ENCODE data around the gene ANO6.

Gene ANO6

DNA sequence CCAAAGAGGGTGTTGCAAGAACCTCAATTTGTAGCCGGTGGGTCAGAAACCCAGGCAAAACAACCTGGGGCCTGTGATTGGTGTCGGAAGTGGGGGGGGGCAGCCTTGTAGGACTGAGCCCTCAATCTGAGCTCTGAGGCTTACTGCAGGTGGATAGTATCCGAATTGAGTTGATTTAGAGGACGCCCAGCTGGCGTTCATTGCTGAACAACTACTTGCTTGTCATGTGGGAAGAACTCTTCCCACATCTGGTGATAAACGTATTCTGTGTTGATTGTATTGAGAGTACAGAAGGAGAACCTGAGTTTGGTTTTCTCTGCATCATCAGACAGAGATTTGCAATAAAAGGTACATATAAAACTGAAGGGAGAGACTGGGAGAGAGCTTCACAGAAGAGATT lies 5.1 kb downstream of the ANO6 start:
- peaks cover 19% of the 10 kb centered on the region for H3K36me3 ChIP-seq
- H3K27ac ChIP-seq, result no peak overlapping the region
- H3K4me3 ChIP-seq, result no peak overlapping the region
- peaks cover 91% of the 10 kb centered on the region for H4K20me1 ChIP-seq
- H3K9me3 ChIP-seq, result no peaks in the 10 kb centered on the region
- H3K4me1 ChIP-seq, result peaks cover 34% of the 10 kb centered on the region
- no peak overlapping the region for H3K9ac ChIP-seq
- H3K27me3 ChIP-seq, result no peaks in the 10 kb centered on the region
- no peak for TF ChIP-seq Cebpa-rat (IDR thresholded peaks at IDR 0.05)
- no peak overlapping the region for H3K4me2 ChIP-seq

- Histone ChIP-seq H3K4me2 (no peak overlapping the region), H3K4me3 (no peak overlapping the region), H4K20me1 (peaks cover 90% of the 10 kb centered on the region), H3K36me3 (peaks cover 33% of the 10 kb centered on the region), H3K9me3 (no peaks in the 10 kb centered on the region), H3K27ac (no peak overlapping the region), H3K4me1 (peaks cover 17% of the 10 kb centered on the region), H3K9ac (no peak overlapping the region), H3K27me3 (no peaks in the 10 kb centered on the region)
- no peak for TF ChIP-seq Cebpa-rat (IDR thresholded peaks at IDR 0.05)
Measured at GRCh38 chr12:45223868-45224267, 8.0 kb downstream of the ANO6 start.

DNA sequence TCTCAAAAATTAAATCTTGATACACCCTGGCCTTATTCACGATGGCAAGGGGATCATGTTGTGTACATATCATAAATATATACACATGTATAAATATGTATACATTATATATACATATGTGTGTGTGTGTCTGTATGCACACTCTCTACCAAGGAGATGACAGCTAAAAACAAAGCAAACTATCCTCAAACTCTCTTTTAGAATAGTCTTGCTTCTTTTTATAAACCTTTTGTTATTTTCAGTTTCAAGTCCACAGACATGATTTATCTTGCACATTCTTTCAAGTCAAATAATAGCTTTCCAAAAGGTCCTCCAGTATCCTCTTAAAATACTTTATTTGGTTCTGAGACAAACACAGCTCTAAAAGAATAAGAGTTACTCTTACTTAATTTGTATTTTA lies 8.4 kb downstream of the ANO6 start:
- Histone ChIP-seq H3K36me3 (peaks cover 37% of the 10 kb centered on the region), H3K27ac (no peak overlapping the region), H3K9me3 (no peaks in the 10 kb centered on the region), H3K4me2 (no peak overlapping the region), H3K27me3 (no peaks in the 10 kb centered on the region), H3K4me3 (no peak overlapping the region), H4K20me1 (peaks cover 87% of the 10 kb centered on the region), H3K4me1 (peaks cover 12% of the 10 kb centered on the region), H3K9ac (no peak overlapping the region)
- TF ChIP-seq Cebpa-rat (IDR thresholded peaks at IDR 0.05), result no peak

DNA sequence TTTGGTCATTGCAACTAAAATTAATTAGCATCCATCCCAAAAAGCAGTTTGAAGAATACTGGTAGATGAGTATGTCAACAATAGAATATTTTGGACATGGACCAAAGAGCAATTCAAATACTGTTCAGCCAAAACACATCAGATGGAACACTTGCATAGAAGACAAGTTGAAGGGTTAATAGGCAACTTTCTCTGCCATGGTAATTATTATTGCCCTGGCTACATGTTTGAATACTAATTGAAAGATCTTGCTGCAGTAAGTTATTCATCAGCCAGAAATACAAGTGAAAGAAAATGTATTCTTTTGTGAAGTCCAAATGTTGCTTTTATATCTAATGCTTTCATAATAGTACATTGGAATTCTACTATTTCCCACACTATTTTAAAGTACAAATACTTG lies 10.1 kb downstream of the ANO6 start:
- peaks cover 70% of the 10 kb centered on the region for H4K20me1 ChIP-seq
- H3K27me3 ChIP-seq, result no peaks in the 10 kb centered on the region
- H3K36me3 ChIP-seq, result peaks cover 38% of the 10 kb centered on the region
- no peak overlapping the region for H3K9ac ChIP-seq
- no peak overlapping the region for H3K27ac ChIP-seq
- H3K9me3 ChIP-seq, result no peaks in the 10 kb centered on the region
- no peak for TF ChIP-seq Cebpa-rat (IDR thresholded peaks at IDR 0.05)
- H3K4me3 ChIP-seq, result no peak overlapping the region
- no peak overlapping the region for H3K4me2 ChIP-seq
- H3K4me1 ChIP-seq, result no peaks in the 10 kb centered on the region

DNA sequence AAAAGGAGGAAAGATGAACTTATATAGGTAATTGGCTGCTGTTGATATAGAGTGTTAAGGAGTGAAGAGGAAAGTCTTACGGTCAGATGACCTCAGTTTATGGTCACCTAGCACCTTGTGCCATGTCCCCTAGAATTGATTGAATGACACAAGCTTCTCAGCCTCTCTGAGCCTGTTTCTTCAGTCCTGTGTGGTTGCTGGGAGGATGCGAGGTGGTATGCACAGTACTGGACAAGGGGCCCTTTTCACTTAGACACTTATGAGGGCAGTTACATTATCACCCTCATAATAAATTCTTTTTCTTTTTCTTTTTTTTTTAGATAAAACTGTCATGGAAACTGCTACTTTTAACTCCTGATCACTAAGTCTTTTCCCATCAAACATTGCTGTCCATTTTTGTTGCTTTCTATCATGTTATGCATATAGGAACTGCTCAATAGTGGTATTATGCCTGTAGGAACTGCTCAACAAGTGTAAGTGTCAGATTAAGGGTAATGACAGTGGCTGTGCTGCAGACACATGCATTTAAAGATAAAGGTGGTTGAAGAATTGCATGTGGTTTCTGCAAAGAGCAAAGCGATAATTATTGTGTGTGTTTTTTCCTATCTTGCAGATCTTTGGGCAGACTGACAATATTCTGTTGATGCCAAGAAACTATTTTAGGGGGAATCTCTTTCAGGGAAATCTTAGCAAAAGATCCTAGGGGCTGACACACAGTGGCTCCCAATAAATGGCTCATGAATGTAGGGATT lies 11.6 kb downstream of the ANO6 start:
- Histone ChIP-seq H3K27me3 (no peaks in the 10 kb centered on the region), H3K27ac (no peak overlapping the region), H3K36me3 (peaks cover 33% of the 10 kb centered on the region), H4K20me1 (peaks cover 69% of the 10 kb centered on the region), H3K4me3 (no peak overlapping the region), H3K4me2 (no peak overlapping the region), H3K9ac (no peak overlapping the region), H3K4me1 (no peaks in the 10 kb centered on the region), H3K9me3 (no peaks in the 10 kb centered on the region)
- TF ChIP-seq Cebpa-rat (IDR thresholded peaks at IDR 0.05), result no peak

DNA sequence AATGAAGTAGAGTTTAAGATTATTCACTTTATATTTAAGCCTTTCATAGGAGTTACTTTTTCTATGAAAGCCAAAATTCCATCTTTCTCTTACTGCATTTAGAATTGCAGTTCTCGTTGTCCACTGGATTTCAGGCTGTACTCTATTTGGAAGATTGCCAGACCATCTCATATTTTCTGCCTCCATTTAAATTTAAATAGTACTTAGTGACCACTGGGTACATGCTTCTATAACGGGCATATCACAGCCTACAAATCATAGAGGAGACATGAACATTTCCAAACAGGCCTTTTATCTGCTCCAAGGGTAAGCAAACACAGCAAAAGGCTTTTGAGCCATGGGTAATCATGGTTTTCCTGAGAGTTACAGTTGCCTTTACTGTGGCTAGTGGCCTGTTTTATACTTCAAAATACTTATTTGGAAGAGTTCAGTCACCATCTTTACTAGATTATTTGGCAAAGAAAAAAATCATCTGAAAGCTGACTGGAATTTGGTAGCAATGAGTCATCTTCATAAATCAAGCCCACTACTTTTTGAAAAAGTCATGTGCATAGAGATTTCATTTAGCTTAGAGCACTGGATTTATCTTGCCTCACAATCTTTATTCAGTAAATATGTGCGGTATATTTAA lies 15.7 kb downstream of the ANO6 start:
- H3K9me3 ChIP-seq, result peaks cover 3% of the 10 kb centered on the region; the same call in 1 of the 2 replicates
- no peak overlapping the region for H3K9ac ChIP-seq
- no peak overlapping the region for H3K4me3 ChIP-seq
- peaks cover 72% of the 10 kb centered on the region for H4K20me1 ChIP-seq
- H3K4me2 ChIP-seq, result no peak overlapping the region
- H3K36me3 ChIP-seq, result peaks cover 43% of the 10 kb centered on the region
- H3K27me3 ChIP-seq, result no peaks in the 10 kb centered on the region
- H3K27ac ChIP-seq, result no peak overlapping the region
- no peaks in the 10 kb centered on the region for H3K4me1 ChIP-seq
- TF ChIP-seq Cebpa-rat (IDR thresholded peaks at IDR 0.05), result no peak

GRCh38 chr12:45232146-45232755 lies 16.4 kb downstream of the ANO6 start:
- Histone ChIP-seq H3K9me3 (peaks cover 3% of the 10 kb centered on the region; the same call in 1 of the 2 replicates), H3K27me3 (no peaks in the 10 kb centered on the region), H3K36me3 (peaks cover 43% of the 10 kb centered on the region), H3K4me1 (no peaks in the 10 kb centered on the region), H3K9ac (no peak overlapping the region), H3K4me3 (no peak overlapping the region), H3K4me2 (no peak overlapping the region), H3K27ac (no peak overlapping the region), H4K20me1 (peaks cover 66% of the 10 kb centered on the region)
- TF ChIP-seq Cebpa-rat (IDR thresholded peaks at IDR 0.05), result no peak

DNA sequence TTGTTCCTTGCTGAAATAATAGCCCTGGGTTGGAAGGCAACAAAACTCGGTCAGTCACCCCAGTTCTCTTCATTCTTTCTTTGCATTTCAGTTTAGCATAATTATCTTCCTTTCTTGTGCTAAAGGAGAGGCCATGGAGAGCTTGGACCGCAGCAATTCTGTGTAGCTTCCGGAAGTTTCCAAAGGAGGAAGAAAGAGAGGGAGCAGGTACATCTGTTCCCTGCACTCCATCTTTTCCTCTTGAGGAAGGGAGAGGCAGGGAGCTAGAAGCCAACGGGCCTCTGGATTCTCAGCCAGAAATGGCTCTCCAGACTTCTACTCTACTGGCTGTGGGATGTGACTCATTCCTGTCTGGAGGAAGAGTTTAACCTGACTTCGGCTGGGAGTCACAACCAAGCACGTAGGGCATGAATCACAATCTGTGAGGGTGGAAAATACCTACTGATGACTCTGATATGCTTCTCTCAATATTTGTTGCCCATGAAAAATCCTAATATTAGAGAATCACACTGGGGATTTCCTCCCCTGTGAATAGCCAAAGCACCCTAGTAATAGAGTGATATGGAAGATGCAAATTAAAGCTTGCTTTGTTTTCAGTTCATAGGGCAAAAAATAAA lies 17.0 kb downstream of the ANO6 start:
- H3K4me2 ChIP-seq, result no peak overlapping the region
- peaks cover 60% of the 10 kb centered on the region for H4K20me1 ChIP-seq
- H3K4me1 ChIP-seq, result no peaks in the 10 kb centered on the region
- H3K36me3 ChIP-seq, result peaks cover 40% of the 10 kb centered on the region
- no peak overlapping the region for H3K9ac ChIP-seq
- peaks cover 3% of the 10 kb centered on the region; the same call in 1 of the 2 replicates for H3K9me3 ChIP-seq
- no peak overlapping the region for H3K27ac ChIP-seq
- no peak overlapping the region for H3K4me3 ChIP-seq
- no peak for TF ChIP-seq Cebpa-rat (IDR thresholded peaks at IDR 0.05)
- H3K27me3 ChIP-seq, result no peaks in the 10 kb centered on the region

DNA sequence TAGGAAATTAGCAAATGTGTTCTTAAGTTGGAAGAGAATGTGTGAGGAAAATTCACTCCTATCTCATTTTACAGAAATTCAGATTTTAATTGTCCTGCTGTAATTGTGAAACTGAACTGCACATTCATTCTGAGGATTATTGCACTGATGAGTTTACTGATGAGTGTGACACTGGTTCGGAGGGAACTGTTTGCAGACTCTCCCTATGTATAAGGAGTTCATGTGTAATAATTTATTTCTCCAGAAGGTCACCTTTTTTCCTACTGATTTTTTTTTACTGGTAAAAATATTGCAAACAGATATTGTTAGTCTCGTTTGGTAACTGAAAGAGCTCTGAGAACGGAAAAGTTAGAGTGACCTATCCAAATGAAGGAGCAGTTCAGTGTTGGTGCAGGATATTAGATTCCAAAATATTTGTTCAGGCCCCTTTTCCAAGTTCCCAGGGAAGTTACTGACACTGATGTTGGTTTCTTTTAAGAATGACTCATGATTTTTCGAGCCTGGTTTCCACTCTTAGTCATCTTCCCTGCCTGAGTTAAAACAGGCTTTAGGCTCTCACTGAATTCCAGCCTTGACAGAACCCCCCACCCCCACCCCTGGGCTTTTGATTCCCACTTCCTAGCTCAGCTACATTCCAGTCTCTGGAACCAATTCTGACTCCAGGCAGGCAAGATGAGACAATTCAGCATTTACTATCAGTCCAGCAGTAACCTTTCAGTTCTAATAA lies 18.4 kb downstream of the ANO6 start:
- Histone ChIP-seq H4K20me1 (peaks cover 49% of the 10 kb centered on the region), H3K4me2 (no peak overlapping the region), H3K4me3 (no peak overlapping the region), H3K4me1 (no peaks in the 10 kb centered on the region), H3K36me3 (peaks cover 25% of the 10 kb centered on the region), H3K27ac (no peak overlapping the region), H3K9me3 (peaks cover 3% of the 10 kb centered on the region; the same call in 1 of the 2 replicates), H3K9ac (no peak overlapping the region), H3K27me3 (no peaks in the 10 kb centered on the region)
- no peak for TF ChIP-seq Cebpa-rat (IDR thresholded peaks at IDR 0.05)
